Esophagus muscularis mucosa (tissue), 3 donors: Measurements from ENCODE around the gene GALM.

Source experiments
- CTCF ChIP-seq, 3 experiments: fragments of 200-600 bp in 2 of 3; fragments of 450-650 bp in 1 of 3; sonication (generic) in 2 of 3; IDR thresholded peaks; one replicate each; pipeline ENCODE4 v1.5.1; 2017 to 2019; ENCODE audit warnings: antibody characterized with exemption in 3 of 3, mild to moderate bottlenecking in 2 of 3, moderate library complexity in 1 of 3
- POLR2A ChIP-seq: fragments of 450-650 bp; IDR thresholded peaks from one replicate; pipeline ENCODE4 v1.6.1; 2017; ENCODE audit warnings: antibody characterized with exemption, moderate library complexity, mild to moderate bottlenecking, low read depth
- POLR2AphosphoS5 ChIP-seq, 2 donors: sonication (generic); formaldehyde crosslinking; IDR thresholded peaks; one replicate each; pipeline ENCODE4 v1.6.1; 2017; ENCODE audit warnings: antibody characterized with exemption in 2 of 2

GRCh38 chr2:38719706-38720105 lies 53.8 kb downstream of the GALM start:
- TF ChIP-seq POLR2AphosphoS5 (IDR thresholded peaks at IDR 0.05) (no peak), CTCF (IDR thresholded peaks at IDR 0.05) (no peak), POLR2A (no peak)
